Effector memory CD4-positive, alpha-beta T cell (primary cell): ENCODE results near the gene TRIM25.

Experiments
- DNase-seq, 3 donors: peaks; one replicate each; pipeline ENCODE4 v3.0.0-alpha.2; 2020
- H3K27ac ChIP-seq: 2 replicates; pipeline ENCODE4 v1.7.0; 2013; ENCODE audit warnings: mild to moderate bottlenecking, low read length, moderate library complexity; ENCODE audit not compliant: insufficient read depth, poor library complexity, severe bottlenecking
- H3K27me3 ChIP-seq: replicated peaks from 2 replicates; pipeline ENCODE4 v1.7.0; 2013; ENCODE audit warnings: mild to moderate bottlenecking, low read length; ENCODE audit not compliant: insufficient read depth, control insufficient read depth, poor library complexity, severe bottlenecking
- H3K36me3 ChIP-seq: 2 replicates; pipeline ENCODE4 v1.7.0; 2013; ENCODE audit warnings: mild to moderate bottlenecking, low read length, moderate library complexity; ENCODE audit not compliant: control insufficient read depth, insufficient read depth
- H3K4me1 ChIP-seq: 2 replicates; pipeline ENCODE4 v1.7.0; 2013; ENCODE audit warnings: low read length, mild to moderate bottlenecking; ENCODE audit not compliant: control insufficient read depth, insufficient read depth, poor library complexity, severe bottlenecking
- H3K4me3 ChIP-seq: 2 replicates; pipeline ENCODE4 v1.7.0; 2013; ENCODE audit warnings: low read length, low read depth, mild to moderate bottlenecking; ENCODE audit not compliant: insufficient read depth, poor library complexity, severe bottlenecking
- H3K9me3 ChIP-seq: 2 replicates; pipeline ENCODE4 v1.7.0; 2013; ENCODE audit warnings: mild to moderate bottlenecking, low read length, moderate library complexity; ENCODE audit not compliant: control insufficient read depth

TRIM25 gene

DNA sequence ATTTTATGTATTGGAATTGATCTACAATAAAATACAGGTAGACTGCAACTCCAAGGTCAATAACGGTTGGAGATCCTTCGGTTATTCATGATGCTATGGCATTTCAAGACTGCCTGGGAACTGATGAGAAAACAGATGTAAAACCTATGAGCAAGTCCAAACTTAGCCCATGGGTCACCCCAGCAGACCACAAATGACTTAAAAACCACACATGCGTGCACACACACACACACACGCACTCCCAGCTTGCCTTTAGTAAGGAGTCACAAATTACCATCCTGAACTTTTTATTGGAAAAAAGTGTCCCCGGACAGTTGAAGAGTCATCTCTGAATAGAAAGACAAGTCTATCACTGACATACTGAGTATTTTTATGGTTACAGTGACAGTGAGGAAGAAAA, 26.7 kb downstream of the TRIM25 start:
- Histone ChIP-seq H3K27ac (no peak overlapping the region), H3K4me1 (no peaks in the 10 kb centered on the region), H3K9me3 (no peaks in the 10 kb centered on the region), H3K4me3 (no peak overlapping the region), H3K27me3 (no peaks in the 10 kb centered on the region), H3K36me3 (peaks cover 40% of the 10 kb centered on the region)
- DNase-seq: no peak

DNA sequence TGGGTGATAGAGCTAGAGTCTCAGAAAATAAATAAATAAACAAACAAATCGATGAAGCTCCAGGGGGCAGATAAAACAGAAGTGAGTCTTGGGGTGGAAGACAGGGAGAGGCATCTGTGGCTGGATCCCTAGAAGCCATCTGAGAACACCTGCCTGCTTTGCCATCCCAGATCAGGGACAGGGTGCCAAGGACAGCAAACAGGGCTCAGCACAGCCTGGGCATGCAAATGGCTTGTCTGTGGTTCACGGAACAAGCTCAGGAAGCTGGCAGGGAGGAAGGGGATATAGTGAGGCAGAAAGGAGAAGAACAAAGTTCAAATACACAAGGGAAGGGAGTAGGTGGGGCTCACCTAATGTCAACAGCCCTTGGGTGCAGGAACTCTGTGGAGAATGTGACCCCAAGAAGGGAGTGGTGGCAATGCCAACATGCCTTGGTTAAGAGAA, 27.5 kb downstream of the TRIM25 start:
- H3K27ac ChIP-seq: no peak overlapping the region
- no peaks in the 10 kb centered on the region for H3K27me3 ChIP-seq
- no peaks in the 10 kb centered on the region for H3K4me1 ChIP-seq
- H3K4me3 ChIP-seq: no peak overlapping the region
- H3K36me3 ChIP-seq: peaks cover 32% of the 10 kb centered on the region
- no peak for DNase-seq
- H3K9me3 ChIP-seq: no peaks in the 10 kb centered on the region

DNA sequence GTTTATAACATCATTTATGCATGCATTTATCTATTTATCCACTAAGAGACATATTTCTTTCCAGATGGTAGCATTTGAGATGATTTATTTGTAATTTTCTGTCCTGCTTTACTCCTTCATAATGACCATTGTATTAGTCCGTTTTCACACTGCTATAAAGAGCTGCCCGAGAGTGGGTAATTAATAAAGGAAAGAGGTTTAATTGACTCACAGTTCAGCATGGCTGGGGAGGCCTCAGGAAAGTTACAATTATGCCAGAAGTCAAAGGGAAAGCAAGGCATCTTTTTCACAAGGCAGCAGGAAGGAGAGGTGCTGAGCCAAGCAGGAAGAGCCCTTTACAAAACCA, 28.6 kb downstream of the TRIM25 start:
- H3K27ac ChIP-seq: no peak overlapping the region

DNA sequence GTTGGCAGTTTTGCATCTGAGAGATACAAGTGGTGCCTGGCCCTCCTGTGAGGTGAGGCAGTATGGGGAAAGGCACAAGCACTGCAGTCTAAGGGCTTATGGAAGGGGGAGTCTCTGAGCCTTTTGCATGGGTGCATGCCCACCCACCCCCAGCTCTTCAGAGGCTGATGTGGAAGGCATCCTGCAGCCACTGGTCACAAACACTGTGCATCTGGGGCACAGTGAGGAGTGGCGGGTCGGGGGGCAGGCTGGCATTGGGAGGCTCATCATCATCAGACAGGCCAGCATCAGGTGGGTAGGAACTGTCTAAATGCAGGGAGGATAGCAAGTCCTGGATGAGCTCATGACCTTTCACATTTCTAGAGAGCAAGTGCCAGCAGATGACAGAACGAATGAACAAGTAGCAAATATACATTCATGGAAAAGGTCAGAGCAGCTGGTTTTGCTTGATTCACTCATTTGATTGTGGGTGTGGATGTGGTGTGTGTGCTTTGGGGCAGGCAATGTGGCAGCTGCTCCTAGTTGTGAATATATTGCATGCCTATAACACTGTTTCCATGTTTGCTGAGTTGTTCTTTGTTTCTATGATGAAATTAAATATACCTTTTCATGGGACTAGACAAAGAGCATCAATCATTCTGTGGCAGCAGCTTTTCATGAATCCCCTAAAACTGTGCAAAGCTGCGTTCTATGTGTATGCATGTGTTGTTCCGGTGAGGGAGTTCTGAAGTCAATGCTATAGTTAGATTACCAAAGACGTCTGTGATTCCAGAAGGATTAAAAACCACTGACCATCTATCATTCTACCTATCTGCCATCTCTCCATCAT, 29.2 kb downstream of the TRIM25 start:
- peaks cover 17% of the 10 kb centered on the region for H3K36me3 ChIP-seq
- H3K27me3 ChIP-seq: no peaks in the 10 kb centered on the region
- no peaks in the 10 kb centered on the region for H3K9me3 ChIP-seq
- no peak for DNase-seq
- no peak overlapping the region for H3K4me3 ChIP-seq
- H3K4me1 ChIP-seq: no peaks in the 10 kb centered on the region
- H3K27ac ChIP-seq: no peak overlapping the region

More for the DNA sequence above, 28.6 kb downstream of the TRIM25 start:
- H3K36me3 ChIP-seq: peaks cover 22% of the 10 kb centered on the region
- DNase-seq: no peak
- no peaks in the 10 kb centered on the region for H3K27me3 ChIP-seq
- no peaks in the 10 kb centered on the region for H3K9me3 ChIP-seq
- no peak overlapping the region for H3K4me3 ChIP-seq
- H3K4me1 ChIP-seq: no peaks in the 10 kb centered on the region

DNA sequence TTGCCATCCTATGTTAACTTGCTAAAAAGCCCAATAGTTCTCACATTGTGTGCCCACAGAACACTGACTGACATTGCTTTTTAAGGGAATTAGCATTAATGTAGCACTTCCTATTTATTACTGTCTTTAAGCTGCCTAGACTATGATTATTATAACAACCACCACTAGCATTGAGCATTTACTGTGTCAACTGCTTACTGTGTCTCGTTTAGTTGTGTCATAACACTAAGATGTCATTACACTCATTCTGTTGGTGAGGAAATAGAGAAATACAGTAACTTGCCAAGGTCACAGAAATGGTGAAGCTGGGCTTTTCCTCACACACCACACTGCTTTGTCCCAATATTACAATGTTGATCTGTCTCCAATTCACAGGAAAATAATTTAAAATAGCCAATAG, 30.2 kb downstream of the TRIM25 start:
- Histone ChIP-seq H3K36me3 (peaks cover 11% of the 10 kb centered on the region), H3K4me1 (no peaks in the 10 kb centered on the region), H3K27ac (no peak overlapping the region), H3K4me3 (no peak overlapping the region), H3K9me3 (no peaks in the 10 kb centered on the region), H3K27me3 (no peaks in the 10 kb centered on the region)
- DNase-seq: no peak

DNA sequence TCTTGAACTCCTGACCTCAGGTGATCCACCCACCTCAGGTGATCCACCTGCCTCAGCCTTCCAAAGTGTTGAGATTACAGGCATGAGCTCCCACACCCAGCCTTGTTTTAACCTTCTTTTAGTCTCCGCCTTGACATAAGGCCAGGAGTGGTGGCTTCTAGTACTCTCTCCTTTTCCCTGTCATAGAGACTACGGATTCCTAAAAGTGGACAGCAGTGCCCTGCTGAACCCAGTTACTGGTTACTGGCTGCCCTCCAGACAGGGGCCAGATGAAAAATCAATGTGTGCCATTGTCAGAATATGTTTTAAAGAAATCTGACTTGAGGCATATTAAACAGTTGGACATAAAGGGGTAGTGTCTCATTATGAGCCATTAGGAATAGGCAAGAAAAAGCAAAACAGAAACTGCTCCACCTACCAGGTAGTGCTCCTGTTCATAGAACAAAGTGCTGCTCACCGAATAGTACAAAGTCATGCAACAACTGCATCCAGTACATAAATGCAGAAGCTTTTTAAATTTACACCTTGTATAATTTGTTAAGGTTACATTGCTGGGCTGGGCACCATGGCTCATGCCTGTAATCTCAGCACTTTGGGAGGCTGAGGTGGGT, 32.1 kb downstream of the TRIM25 start:
- Histone ChIP-seq H3K27ac (no peak overlapping the region), H3K4me1 (no peaks in the 10 kb centered on the region), H3K9me3 (no peaks in the 10 kb centered on the region), H3K4me3 (no peak overlapping the region), H3K27me3 (no peaks in the 10 kb centered on the region), H3K36me3 (no peaks in the 10 kb centered on the region)
- DNase-seq: no peak

DNA sequence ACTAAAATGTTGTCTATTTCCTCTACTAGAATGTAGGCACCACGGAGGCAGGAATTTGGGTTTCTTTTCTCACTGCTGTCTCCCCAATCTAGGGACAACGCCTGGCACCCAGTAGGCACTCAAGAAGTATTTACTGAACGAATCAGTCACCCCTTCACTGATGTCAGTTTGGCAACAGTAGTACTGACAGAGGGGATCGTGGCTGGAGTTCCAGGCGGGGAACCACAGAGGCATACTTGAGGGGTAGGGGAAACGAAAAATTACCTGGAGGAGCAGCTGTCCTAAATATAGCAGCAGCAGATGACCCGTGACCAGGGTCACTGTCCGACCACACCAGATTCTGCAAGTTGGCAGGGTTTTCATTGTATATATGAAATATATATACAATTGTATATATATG, 33.3 kb downstream of the TRIM25 start:
- H3K4me3 ChIP-seq: no peak overlapping the region
- H3K4me1 ChIP-seq: no peaks in the 10 kb centered on the region
- no peaks in the 10 kb centered on the region for H3K9me3 ChIP-seq
- no peak overlapping the region for H3K27ac ChIP-seq
- no peaks in the 10 kb centered on the region for H3K36me3 ChIP-seq
- no peak for DNase-seq
- H3K27me3 ChIP-seq: no peaks in the 10 kb centered on the region

DNA sequence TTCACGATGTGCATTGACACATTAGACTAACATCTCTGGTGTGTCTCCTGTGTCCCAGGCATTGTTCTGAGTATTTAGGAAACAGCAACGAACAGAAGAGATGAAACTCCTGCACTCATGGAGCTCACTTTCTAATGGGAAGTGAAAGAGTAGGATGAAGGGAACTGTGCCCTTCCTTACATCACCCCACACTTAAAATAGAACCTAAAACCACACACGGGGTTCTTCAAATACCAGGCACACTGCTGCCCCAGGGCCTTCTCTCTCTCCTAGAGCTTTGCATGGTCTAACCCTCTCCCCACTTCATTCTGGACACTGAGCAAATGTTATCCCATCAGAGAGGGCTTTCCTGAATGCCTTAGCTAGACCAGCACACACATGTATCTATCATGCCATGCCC, 33.7 kb downstream of the TRIM25 start:
- Histone ChIP-seq H3K4me1 (no peaks in the 10 kb centered on the region), H3K36me3 (no peaks in the 10 kb centered on the region), H3K27ac (no peak overlapping the region), H3K4me3 (no peak overlapping the region), H3K9me3 (no peaks in the 10 kb centered on the region), H3K27me3 (no peaks in the 10 kb centered on the region)
- DNase-seq: no peak

DNA sequence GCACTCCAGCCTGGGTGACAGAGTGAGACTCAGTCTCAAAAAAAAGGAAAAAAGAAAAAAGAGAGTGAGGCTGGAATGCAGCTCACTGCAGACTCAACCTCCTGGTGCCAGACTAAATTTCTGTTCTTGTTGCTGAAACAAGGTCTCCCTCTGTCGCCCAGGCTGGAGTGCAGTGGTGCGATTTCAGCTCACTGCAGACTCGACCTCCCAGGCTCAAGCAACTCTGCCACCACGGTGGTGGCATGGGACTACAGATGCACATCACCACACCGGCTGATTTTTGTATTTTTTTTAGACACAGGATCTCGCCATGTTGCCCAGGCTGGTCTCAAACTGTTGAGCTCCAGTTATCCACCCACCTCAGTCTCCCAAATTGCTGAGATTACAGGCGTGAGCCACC, 34.6 kb downstream of the TRIM25 start:
- Histone ChIP-seq H3K27me3 (no peaks in the 10 kb centered on the region), H3K36me3 (no peaks in the 10 kb centered on the region), H3K4me3 (no peak overlapping the region), H3K4me1 (no peaks in the 10 kb centered on the region), H3K9me3 (no peaks in the 10 kb centered on the region), H3K27ac (no peak overlapping the region)
- DNase-seq: no peak

DNA sequence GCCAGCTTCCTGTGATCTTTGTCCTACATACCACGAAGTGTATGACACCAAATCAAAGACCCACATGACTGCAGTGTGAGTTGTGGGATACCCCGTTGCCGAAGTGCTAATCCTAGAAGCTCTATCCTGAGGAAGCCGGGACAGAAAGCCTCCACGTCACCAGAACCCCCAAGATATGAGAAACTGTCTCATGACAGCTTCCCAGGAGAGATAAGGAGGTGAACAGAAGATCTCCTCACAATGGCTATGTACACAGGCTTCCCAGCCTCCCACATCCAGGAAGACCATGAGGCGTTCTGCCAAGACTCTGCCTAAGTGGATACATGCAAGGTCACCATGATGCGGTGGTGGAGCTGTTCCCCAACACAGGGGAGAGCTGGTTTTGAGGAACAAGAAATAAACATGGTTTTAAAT, 37.1 kb downstream of the TRIM25 start:
- Histone ChIP-seq H3K4me1 (no peaks in the 10 kb centered on the region), H3K4me3 (no peak overlapping the region), H3K27me3 (no peaks in the 10 kb centered on the region), H3K9me3 (no peaks in the 10 kb centered on the region), H3K27ac (no peak overlapping the region), H3K36me3 (no peaks in the 10 kb centered on the region)
- DNase-seq: no peak
